ENCODE measurements around the gene MTR. TPM values are rescaled to one million over a fixed set of nuclear protein-coding genes. Genes with fewer than 3 reads are reported as not detected.

The MTR gene
- total and polyA plus RNA-seq, 9 of the 15 experiments (the other 6 are each of a cell fraction or from before 2014, with no cell fraction given): 3.4 to 44.3 (median 20.3) TPM

DNA sequence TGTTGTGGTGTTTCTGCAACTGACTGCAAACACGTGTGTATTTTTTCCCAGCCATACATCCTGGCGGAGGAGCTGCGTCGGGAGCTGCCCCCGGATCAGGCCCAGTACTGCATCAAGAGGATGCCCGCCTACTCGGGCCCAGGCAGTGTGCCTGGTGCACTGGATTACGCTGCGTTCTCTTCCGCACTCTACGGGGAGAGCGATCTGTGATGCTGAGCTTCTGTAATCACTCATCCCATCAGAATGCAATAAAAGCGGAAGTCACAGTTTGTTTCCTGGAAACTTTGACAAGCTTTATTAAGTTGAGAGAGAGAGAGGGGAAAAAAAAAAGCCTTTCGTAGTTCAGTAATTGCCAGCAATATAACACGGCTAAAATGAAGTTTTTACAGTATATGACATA, 32.7 kb upstream of the MTR start (continued):
- TF ChIP-seq, protein P1, sequence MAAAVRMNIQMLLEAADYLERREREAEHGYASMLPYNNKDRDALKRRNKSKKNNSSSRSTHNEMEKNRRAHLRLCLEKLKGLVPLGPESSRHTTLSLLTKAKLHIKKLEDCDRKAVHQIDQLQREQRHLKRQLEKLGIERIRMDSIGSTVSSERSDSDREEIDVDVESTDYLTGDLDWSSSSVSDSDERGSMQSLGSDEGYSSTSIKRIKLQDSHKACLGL (CRISPR knock-in tag; IDR thresholded peaks at IDR 0.05; ENCODE audit: borderline replicate concordance, poor library complexity, severe bottlenecking): no peak
- peak; percentile 95 for TF ChIP-seq SPI1 (IDR thresholded peaks at IDR 0.05; ENCODE audit: borderline replicate concordance, low read depth, low read length)
- no peak for TF ChIP-seq KAT8 (IDR thresholded peaks at IDR 0.05; ENCODE audit: low read depth)
- TF ChIP-seq, protein P2, sequence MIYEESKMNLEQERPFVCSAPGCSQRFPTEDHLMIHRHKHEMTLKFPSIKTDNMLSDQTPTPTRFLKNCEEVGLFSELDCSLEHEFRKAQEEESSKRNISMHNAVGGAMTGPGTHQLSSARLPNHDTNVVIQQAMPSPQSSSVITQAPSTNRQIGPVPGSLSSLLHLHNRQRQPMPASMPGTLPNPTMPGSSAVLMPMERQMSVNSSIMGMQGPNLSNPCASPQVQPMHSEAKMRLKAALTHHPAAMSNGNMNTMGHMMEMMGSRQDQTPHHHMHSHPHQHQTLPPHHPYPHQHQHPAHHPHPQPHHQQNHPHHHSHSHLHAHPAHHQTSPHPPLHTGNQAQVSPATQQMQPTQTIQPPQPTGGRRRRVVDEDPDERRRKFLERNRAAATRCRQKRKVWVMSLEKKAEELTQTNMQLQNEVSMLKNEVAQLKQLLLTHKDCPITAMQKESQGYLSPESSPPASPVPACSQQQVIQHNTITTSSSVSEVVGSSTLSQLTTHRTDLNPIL (CRISPR knock-in tag; IDR thresholded peaks at IDR 0.05): no peak
- TF ChIP-seq ZBTB40 (IDR thresholded peaks at IDR 0.05): peak; percentile 86
- no peak for TF ChIP-seq ZBTB40 (CRISPR knock-in tag; IDR thresholded peaks at IDR 0.05)
- no peak for TF ChIP-seq JUND (IDR thresholded peaks at IDR 0.05; ENCODE audit: borderline replicate concordance, low read depth, low read length)
- 0 out of 3 replicates have a peak, but pooled peaks have one; percentile 24 for TF ChIP-seq JUND (tag; IDR thresholded peaks at IDR 0.05; ENCODE audit: borderline replicate concordance, low read depth, low read length)
- TF ChIP-seq GATAD2B (IDR thresholded peaks at IDR 0.05; ENCODE audit: borderline replicate concordance): no peak
- TF ChIP-seq, protein P3, sequence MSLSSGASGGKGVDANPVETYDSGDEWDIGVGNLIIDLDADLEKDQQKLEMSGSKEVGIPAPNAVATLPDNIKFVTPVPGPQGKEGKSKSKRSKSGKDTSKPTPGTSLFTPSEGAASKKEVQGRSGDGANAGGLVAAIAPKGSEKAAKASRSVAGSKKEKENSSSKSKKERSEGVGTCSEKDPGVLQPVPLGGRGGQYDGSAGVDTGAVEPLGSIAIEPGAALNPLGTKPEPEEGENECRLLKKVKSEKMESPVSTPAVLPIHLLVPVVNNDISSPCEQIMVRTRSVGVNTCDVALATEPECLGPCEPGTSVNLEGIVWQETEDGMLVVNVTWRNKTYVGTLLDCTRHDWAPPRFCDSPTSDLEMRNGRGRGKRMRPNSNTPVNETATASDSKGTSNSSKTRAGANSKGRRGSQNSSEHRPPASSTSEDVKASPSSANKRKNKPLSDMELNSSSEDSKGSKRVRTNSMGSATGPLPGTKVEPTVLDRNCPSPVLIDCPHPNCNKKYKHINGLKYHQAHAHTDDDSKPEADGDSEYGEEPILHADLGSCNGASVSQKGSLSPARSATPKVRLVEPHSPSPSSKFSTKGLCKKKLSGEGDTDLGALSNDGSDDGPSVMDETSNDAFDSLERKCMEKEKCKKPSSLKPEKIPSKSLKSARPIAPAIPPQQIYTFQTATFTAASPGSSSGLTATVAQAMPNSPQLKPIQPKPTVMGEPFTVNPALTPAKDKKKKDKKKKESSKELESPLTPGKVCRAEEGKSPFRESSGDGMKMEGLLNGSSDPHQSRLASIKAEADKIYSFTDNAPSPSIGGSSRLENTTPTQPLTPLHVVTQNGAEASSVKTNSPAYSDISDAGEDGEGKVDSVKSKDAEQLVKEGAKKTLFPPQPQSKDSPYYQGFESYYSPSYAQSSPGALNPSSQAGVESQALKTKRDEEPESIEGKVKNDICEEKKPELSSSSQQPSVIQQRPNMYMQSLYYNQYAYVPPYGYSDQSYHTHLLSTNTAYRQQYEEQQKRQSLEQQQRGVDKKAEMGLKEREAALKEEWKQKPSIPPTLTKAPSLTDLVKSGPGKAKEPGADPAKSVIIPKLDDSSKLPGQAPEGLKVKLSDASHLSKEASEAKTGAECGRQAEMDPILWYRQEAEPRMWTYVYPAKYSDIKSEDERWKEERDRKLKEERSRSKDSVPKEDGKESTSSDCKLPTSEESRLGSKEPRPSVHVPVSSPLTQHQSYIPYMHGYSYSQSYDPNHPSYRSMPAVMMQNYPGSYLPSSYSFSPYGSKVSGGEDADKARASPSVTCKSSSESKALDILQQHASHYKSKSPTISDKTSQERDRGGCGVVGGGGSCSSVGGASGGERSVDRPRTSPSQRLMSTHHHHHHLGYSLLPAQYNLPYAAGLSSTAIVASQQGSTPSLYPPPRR (CRISPR knock-in tag; IDR thresholded peaks at IDR 0.05; ENCODE audit: borderline replicate concordance): no peak
- 0 out of 2 replicates have a peak, but pooled peaks have one; percentile 17 for TF ChIP-seq GATA2 (CRISPR knock-in tag; IDR thresholded peaks at IDR 0.05)

Measured in K562 (cell line).